A549 (cell line): ENCODE data around the gene RALGPS2. TPM values are rescaled to one million over a fixed set of nuclear protein-coding genes. Genes with fewer than 3 reads are reported as not detected.

Source experiments
- ATAC-seq, 2 experiments: fragments of 200-7000 bp in 1 of 2; fragments of >200 bp in 1 of 2; cut with Nextera tagmentation in 1 of 2; cut with Tn5 transposase in 1 of 2; 3 replicates each; pipeline versions ENCODE4 v1.8.0 to v1.9.1; 2018 to 2020; ENCODE audit warnings: mild to moderate bottlenecking in 1 of 2, moderate library complexity in 1 of 2
- CTCF ChIA-PET: fragments of 300-600 bp; sonication (Branson Sonifier 250); formaldehyde crosslinking; extraction: SDS; loops from one replicate; lab custom pipeline; 2021; ENCODE audit warnings: antibody characterized with exemption, inconsistent platforms; lab: Yijun Ruan, JAX
- POLR2A ChIA-PET: fragments of 350-600 bp; formaldehyde crosslinking; extraction: SDS; loops from one replicate; lab custom pipeline; 2021; ENCODE audit warnings: antibody characterized with exemption, inconsistent platforms; lab: Yijun Ruan, JAX
- DNase-seq, 2 experiments: peaks; one replicate each; pipeline versions ENCODE4 v3.0.0 to v3.0.0-alpha.2; 2011 to 2016; ENCODE audit warnings: low read depth in 1 of 2, low spot score in 1 of 2
- FAIRE-seq: peaks from 2 replicates; lab custom pipeline; 2011; peaks lifted over from hg19 to GRCh38; lab: Jason Lieb, UNC
- H3K27ac ChIP-seq, 2 experiments: fragments of >200 bp; sonication (Bioruptor Twin); formaldehyde crosslinking; 3 replicates each; pipeline ENCODE4 v1.5.1; 2016 to 2017
- H3K4me1 ChIP-seq: fragments of >200 bp; sonication (Bioruptor Twin); formaldehyde crosslinking; 3 replicates; pipeline ENCODE4 v1.6.1; 2016
- H3K4me2 ChIP-seq: fragments of >200 bp; sonication (Bioruptor Twin); formaldehyde crosslinking; 3 replicates; pipeline ENCODE4 v1.6.1; 2016
- H3K4me3 ChIP-seq: fragments of >200 bp; sonication (Bioruptor Twin); formaldehyde crosslinking; 3 replicates; pipeline ENCODE4 v1.5.1; 2016
- H3K9me3 ChIP-seq: fragments of >200 bp; sonication (Bioruptor Twin); formaldehyde crosslinking; 3 replicates; pipeline ENCODE4 v1.6.1; 2016
- BCL3 ChIP-seq: fragments of >200 bp; sonication (Bioruptor Twin); formaldehyde crosslinking; IDR thresholded peaks from 3 replicates; pipeline ENCODE4 v1.6.1; 2016
- CBX2 ChIP-seq: fragments of 200-600 bp; sonication (generic); IDR thresholded peaks from 2 replicates; pipeline ENCODE4 v1.6.1; 2016; ENCODE audit warnings: low read depth, mild to moderate bottlenecking, borderline replicate concordance
- CEBPB ChIP-seq, 2 experiments: fragments of >200 bp in 1 of 2; sonication (Bioruptor Twin) in 1 of 2; formaldehyde crosslinking in 1 of 2; IDR thresholded peaks; 2 replicates each; pipeline ENCODE4 v1.6.1; 2012 to 2016
- FOSL2 ChIP-seq, 2 experiments: fragments of 450-650 bp in 1 of 2; fragments of >200 bp in 1 of 2; sonication (Bioruptor Twin) in 1 of 2; formaldehyde crosslinking; IDR thresholded peaks; 2 replicates each; pipeline versions ENCODE4 v1.5.0 to v1.6.1; 2016 to 2020; ENCODE audit warnings: mild to moderate bottlenecking in 1 of 2, moderate library complexity in 1 of 2
- GATA3 ChIP-seq: IDR thresholded peaks from 2 replicates; pipeline ENCODE4 v1.6.1; 2012; ENCODE audit warnings: borderline replicate concordance
- HDAC2 ChIP-seq: fragments of 200-600 bp; sonication (generic); IDR thresholded peaks from 2 replicates; pipeline ENCODE4 v1.6.1; 2016
- KDM5A ChIP-seq: fragments of 200-600 bp; sonication (generic); IDR thresholded peaks from 2 replicates; pipeline ENCODE4 v1.6.1; 2016; ENCODE audit warnings: antibody characterized with exemption, mild to moderate bottlenecking
- MAFK ChIP-seq: fragments of 450-650 bp; IDR thresholded peaks from 2 replicates; pipeline ENCODE4 v1.6.1; 2014; ENCODE audit not compliant: partially characterized antibody
- MAX ChIP-seq: IDR thresholded peaks from 2 replicates; pipeline ENCODE4 v1.6.1; 2012
- NPAS2 ChIP-seq: fragments of 250-450 bp; sonication (Bioruptor Pico); IDR thresholded peaks from 2 replicates; pipeline ENCODE4 v1.8.0; 2022; ENCODE audit warnings: mild to moderate bottlenecking, moderate library complexity, borderline replicate concordance
- PHF8 ChIP-seq: fragments of 200-600 bp; sonication (generic); IDR thresholded peaks from 2 replicates; pipeline ENCODE4 v1.6.1; 2016; ENCODE audit warnings: low read depth, mild to moderate bottlenecking, antibody characterized with exemption, moderate library complexity, borderline replicate concordance
- RFX5 ChIP-seq: fragments of 450-650 bp; IDR thresholded peaks from 2 replicates; pipeline ENCODE4 v1.7.1; 2014; ENCODE audit warnings: antibody characterized with exemption, mild to moderate bottlenecking, moderate library complexity
- USF2 ChIP-seq: fragments of 450-650 bp; IDR thresholded peaks from 2 replicates; pipeline ENCODE4 v1.6.1; 2014; ENCODE audit warnings: antibody characterized with exemption
- ZFP36 ChIP-seq: fragments of 450-650 bp; IDR thresholded peaks from 2 replicates; pipeline ENCODE4 v1.6.1; 2014; ENCODE audit warnings: borderline replicate concordance; ENCODE audit not compliant: partially characterized antibody
- WGBS: methylation state at CpG from one replicate; pipeline ENCODE4 v1.1.6; 2017; ENCODE audit errors: missing lambda C conversion rate; 5-methylcytosine and 5-hydroxymethylcytosine counted together
- polyA plus RNA-seq, 4 experiments: library from polyadenylated mRNA; depleted of rRNA in 3 of 4; stranded (reverse); fragments of >200 nt; fragmentation: RNase III in 1 of 4; extraction: RNeasy Plus Mini Kit Qiagen cat#74134 plus additional on column Dnase treatment in 1 of 4; gene quantifications; 2 replicates in 3 of 4; 3 replicates in 1 of 4; pipeline ENCODE4 v1.2.3, GENCODE V29; 2011 to 2017
- TF ChIP-seq, protein P1 (sequence below): fragments of 250-450 bp; sonication (Bioruptor Pico); IDR thresholded peaks from 2 replicates; pipeline ENCODE4 v1.5.0; 2021; ENCODE audit warnings: mild to moderate bottlenecking, moderate library complexity, borderline replicate concordance
- TF ChIP-seq, protein P2 (sequence below): fragments of 250-450 bp; sonication (Bioruptor Pico); IDR thresholded peaks from 2 replicates; pipeline ENCODE4 v1.5.0; 2020; ENCODE audit warnings: low read depth, mild to moderate bottlenecking, moderate library complexity

Gene RALGPS2
- polyA plus RNA-seq, 2 of the 4 experiments (the other 2 are of a cell fraction) = 11.8 to 18.6 TPM

- no peaks in the 10 kb centered on the region for H3K4me1 ChIP-seq
- WGBS = 69% methylated on average over 1 of the region's 1 CpG
- no peaks in the 10 kb centered on the region for H3K9me3 ChIP-seq
- ChIA-PET CTCF (interaction anchor here (1.3 kb wide), 1 partner anchor 284 kb away, joined by 3 read pairs; no protein-coding TSS in a partner anchor), POLR2A (no interaction called here)
- no peak for ATAC-seq
- FAIRE-seq = no peak
- no peak for DNase-seq
- no peak for TF ChIP-seq RFX5
- TF ChIP-seq PHF8 = no peak
- no peak for TF ChIP-seq MAFK
- no peak for TF ChIP-seq CBX2
- TF ChIP-seq FOSL2 (IDR thresholded peaks at IDR 0.05) = no peak
- TF ChIP-seq FOSL2 (CRISPR knock-in tag; IDR thresholded peaks at IDR 0.05) = no peak
- no peak for TF ChIP-seq NPAS2 (CRISPR knock-in tag)
- TF ChIP-seq USF2 = no peak
- no peak overlapping the region for H3K4me2 ChIP-seq
- no peak overlapping the region for H3K4me3 ChIP-seq
- no peak overlapping the region for H3K27ac ChIP-seq
Observed at GRCh38 chr1:178718520-178718919, 6.5 kb upstream of the RALGPS2 start.

- FAIRE-seq = no peak
- DNase-seq = no peak
- TF ChIP-seq, protein P1, sequence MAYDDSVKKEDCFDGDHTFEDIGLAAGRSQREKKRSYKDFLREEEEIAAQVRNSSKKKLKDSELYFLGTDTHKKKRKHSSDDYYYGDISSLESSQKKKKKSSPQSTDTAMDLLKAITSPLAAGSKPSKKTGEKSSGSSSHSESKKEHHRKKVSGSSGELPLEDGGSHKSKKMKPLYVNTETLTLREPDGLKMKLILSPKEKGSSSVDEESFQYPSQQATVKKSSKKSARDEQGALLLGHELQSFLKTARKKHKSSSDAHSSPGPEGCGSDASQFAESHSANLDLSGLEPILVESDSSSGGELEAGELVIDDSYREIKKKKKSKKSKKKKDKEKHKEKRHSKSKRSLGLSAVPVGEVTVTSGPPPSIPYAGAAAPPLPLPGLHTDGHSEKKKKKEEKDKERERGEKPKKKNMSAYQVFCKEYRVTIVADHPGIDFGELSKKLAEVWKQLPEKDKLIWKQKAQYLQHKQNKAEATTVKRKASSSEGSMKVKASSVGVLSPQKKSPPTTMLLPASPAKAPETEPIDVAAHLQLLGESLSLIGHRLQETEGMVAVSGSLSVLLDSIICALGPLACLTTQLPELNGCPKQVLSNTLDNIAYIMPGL (CRISPR knock-in tag) = no peak
- TF ChIP-seq, protein P2, sequence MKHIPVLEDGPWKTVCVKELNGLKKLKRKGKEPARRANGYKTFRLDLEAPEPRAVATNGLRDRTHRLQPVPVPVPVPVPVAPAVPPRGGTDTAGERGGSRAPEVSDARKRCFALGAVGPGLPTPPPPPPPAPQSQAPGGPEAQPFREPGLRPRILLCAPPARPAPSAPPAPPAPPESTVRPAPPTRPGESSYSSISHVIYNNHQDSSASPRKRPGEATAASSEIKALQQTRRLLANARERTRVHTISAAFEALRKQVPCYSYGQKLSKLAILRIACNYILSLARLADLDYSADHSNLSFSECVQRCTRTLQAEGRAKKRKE (CRISPR knock-in tag) = no peak
- TF ChIP-seq MAX (no peak), KDM5A (no peak), CEBPB (IDR thresholded peaks at IDR 0.05) (no peak), HDAC2 (no peak), GATA3 (no peak)
- H3K4me3 ChIP-seq = no peak overlapping the region
- CTCF ChIA-PET = no interaction called here
- POLR2A ChIA-PET = no interaction called here
- no peak overlapping the region for H3K4me2 ChIP-seq
- H3K4me1 ChIP-seq = peaks cover 21% of the 10 kb centered on the region
- no peak overlapping the region for H3K27ac ChIP-seq
- ATAC-seq = no peak
- WGBS = 63% methylated on average over 3 of the region's 3 CpGs
- no peaks in the 10 kb centered on the region for H3K9me3 ChIP-seq
Observed at GRCh38 chr1:178723546-178723945, 1.5 kb upstream of the RALGPS2 start.

GRCh38 chr1:178724376-178724727 is 692 bp upstream of the RALGPS2 start:
- peak overlapping the region; percentile 87 for H3K4me2 ChIP-seq
- DNase-seq = no peak
- H3K27ac ChIP-seq = peak overlapping the region; percentile 82 to 90
- peak overlapping the region; percentile 90 for H3K4me3 ChIP-seq
- ChIA-PET CTCF (interaction anchor here (0.6 to 1.5 kb wide), 3 partner anchors 30 to 198 kb away, joined by 3 to 5 read pairs (median 3); no protein-coding TSS in a partner anchor), POLR2A (interaction anchor here (0.7 to 2.3 kb wide), 3 partner anchors 14 to 182 kb away, joined by 3 to 12 read pairs (median 4); no protein-coding TSS in a partner anchor)
- 81% methylated on average over 5 of the region's 5 CpGs for WGBS
- TF ChIP-seq BCL3 = peak; percentile 4; the same call in 1 of the 3 replicates
- TF ChIP-seq ZFP36 = no peak
- ATAC-seq = no peak
- peaks cover 21% of the 10 kb centered on the region for H3K4me1 ChIP-seq
- FAIRE-seq = no peak
- H3K9me3 ChIP-seq = no peaks in the 10 kb centered on the region
